HG02970 (cell line): ENCODE measurements around the gene ANKDD1A.

Experiments used
- ATAC-seq: cut with Tn5 transposase; IDR thresholded peaks from one replicate; pipeline ENCODE4 v1.9.1; 2021; ENCODE audit warnings: mild to moderate bottlenecking, moderate library complexity, moderate number of reproducible peaks; ENCODE audit not compliant: unreplicated experiment, low FRiP score

ANKDD1A gene

DNA sequence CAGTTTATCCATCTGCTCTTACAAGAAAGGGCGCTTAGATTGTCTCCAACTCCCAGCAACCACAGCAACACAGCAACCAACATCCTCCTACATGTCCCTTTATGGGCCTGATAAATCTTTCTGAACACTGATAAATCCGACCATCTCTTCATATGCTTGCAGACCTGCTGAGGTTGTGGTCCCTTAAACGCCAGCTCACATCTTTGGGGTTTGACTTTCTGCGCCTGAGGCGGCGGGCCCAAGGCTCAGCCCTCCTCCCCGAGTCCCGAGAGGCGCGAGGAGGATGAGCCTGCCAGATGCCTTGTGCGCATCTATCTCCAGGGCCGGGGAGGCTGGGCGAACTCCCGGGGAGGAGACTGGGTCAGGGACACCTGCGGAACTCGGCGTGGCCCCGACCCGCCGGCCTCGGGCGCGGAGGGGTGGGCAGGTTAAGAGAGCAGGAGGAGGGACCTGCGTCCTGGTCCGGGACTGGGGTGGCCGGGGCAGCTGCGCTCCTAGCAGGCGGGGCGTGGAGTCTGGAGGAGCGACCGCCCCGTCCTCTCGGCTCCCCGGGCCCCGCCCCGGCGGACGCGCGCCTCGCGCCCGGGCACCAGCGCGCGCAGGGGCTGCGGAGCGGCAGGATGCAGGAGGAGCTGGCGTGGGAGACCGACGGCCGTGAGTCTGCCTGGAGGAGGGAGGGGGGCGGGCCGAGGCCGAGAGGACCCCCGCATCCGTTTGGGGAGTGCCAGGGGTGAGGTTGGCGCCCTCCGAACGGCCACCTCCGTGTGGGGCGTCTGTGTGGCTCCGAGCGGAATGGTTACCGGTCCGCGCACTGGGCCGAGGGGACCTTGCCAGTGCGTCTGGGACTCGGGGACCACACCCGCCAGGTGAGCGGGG, at the start of gene ANKDD1A:
Gene ANKDD1A (plus strand): TSS at position 592 of the 876 bp plus-strand sequence. CDS start 29 bp downstream, at position 621.
- peak; percentile 61 for ATAC-seq

DNA sequence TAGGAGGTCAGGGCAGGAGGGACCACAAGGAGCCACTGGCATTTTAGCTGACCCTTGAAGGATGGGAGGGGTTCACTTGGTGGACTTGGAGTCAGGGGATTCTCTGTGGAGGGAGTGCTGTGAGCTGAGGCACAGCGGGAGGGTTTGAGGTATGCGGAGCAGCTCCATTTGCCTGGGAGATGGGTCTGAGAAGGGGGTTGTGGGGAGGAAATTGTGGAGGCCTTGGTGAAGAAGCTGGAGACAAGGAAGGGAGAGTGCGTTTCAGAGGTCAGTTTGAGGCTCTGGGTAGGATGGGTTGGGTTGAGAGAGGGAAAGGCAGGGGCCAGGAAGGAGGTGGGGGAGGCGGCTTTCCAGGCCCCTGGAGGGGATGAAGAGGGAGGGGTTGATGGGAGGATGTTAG, 49.7 kb upstream of the ANKDD1A start:
- ATAC-seq: no peak

DNA sequence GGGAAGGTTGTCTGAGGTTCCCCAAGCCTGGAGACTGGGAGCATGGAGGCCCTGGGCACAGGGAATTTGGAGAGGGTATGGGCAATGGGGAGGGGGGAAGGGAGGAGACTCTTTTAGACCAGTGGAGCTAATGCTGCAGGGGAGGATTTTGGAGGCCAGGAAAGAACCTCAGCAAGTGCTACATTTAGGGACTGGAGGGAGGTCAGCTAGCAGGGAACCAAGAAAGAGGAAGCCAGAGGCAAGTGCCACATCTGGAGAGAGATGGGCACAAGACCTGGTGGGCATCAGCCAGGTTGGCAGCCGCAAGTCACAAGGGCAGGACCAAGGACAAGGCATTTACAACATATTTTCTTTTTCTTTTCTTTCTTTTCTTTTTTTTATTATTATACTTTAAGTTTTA, 49.3 kb upstream of the ANKDD1A start:
- no peak for ATAC-seq

GRCh38 chr15:64864068-64864467, 47.6 kb upstream of the ANKDD1A start:
- no peak for ATAC-seq

DNA sequence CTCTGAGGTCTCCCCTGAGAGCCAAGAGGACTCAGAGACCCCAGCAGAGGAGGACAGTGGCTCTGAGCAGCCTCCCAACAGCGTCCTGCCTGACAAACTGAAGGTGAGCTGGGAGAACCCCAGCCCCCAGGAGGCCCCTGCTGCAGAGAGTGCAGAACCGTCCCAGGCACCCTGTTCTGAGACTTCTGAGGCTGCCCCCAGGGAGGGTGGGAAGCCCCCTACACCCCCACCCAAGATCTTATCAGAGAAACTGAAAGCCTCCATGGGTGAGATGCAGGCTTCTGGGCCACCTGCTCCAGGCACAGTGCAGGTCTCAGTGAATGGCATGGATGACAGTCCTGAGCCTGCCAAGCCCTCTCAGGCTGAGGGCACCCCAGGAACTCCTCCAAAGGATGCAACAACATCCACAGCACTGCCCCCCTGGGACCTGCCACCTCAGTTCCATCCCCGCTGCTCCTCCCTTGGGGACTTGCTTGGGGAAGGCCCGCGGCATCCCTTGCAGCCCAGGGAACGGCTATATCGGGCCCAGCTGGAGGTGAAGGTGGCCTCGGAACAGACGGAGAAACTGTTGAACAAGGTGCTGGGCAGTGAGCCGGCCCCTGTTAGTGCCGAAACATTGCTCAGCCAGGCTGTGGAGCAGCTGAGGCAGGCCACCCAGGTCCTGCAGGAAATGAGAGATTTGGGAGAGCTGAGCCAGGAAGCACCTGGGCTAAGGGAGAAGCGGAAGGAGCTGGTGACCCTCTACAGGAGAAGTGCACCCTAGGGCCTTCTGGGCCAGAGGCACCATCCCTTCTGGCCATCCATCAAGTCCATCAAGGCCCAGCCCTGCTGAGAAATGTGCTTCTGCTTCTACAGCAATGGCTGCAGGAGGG, 46.3 kb upstream of the ANKDD1A start:
- ATAC-seq: no peak

DNA sequence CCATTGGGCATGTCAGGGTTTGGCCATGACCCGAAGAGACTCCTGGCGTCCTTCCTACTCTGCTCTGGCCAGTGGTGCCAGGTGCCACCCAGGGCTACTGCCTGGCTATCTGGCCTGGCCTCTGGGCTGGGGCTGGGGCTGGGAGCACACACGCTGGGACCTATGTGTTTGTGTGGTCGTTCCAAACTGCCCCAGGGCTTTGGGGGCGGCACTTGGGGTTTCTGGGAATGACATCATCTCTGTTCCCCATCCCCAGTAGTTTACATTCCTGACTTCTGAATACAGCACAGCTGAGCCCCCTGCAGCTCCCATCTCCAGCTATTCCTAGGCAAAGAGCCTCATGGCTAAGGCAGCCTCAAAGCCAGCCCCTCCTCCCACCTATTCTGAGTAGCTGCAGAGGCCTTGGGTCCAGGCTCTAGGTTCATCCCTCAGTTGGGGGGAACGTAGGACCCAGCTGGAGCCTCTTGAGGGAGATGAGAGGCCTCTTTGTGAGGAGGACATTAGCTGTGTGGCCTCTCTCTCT, 45.6 kb upstream of the ANKDD1A start:
- no peak for ATAC-seq

DNA sequence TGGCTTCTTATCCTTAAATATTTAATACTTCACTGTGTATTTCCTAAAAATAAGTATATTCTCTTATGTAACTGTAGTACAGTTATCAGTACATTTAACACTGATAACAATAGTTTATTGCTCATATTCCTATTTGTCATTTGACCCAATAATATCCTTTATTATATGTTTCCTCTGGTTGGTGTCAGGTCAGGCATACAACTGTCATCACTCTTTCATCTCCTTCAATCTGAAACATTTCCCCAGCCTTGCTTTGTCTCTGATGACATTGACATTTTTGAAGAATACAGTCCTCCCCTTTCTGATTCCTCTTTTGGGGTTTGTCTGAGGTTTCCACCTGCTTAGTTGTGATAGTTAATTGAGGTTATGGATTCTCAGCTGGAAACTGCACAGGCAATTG, 42.2 kb upstream of the ANKDD1A start:
- no peak for ATAC-seq

DNA sequence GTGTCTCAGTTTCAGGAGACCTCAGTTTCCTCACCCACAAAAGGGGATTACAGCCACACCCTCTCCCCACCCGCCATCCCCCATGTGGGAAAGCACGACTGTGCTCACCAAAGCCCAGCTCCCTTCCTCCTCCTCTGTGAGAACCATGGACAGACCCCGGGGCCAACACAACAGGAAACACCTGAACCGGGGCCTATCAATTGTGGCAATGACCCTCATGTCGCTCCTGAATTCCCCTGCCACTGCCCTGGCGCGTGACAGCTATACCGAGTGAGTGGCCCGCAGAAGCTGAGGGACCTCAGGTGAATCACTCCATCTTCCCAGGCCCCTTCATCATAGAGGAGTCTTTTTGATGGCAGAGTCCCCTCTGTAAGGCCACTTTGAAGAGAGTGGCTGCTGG, 41.3 kb upstream of the ANKDD1A start:
- ATAC-seq: no peak

DNA sequence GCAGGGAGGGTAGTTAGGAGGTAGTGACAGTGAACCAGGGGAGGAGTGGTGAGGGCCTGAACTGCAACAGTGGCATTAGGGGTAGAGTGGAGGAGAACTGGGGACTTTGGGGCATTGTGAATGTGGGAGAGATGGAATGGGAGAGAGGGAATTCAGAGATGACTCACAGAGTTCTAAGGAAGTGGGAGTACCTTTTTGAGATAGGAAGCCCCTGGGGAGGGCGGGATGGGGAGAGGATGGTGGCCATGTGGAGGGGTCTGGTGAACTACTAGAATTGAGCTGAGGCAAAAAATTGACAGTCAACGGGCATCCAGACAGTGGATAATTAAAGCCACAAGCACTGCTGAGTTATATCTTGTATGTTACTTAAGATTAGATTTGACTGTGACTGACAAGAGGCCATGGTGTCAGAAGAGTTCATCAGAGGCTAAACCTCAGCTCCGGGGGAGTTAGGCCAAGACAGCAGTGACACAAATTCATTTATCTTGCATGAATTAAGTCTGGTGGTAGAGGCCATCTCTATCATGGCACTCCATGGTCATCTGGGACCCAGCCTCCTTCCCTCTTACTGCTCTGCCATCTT, 36.0 kb upstream of the ANKDD1A start:
- ATAC-seq: no peak

DNA sequence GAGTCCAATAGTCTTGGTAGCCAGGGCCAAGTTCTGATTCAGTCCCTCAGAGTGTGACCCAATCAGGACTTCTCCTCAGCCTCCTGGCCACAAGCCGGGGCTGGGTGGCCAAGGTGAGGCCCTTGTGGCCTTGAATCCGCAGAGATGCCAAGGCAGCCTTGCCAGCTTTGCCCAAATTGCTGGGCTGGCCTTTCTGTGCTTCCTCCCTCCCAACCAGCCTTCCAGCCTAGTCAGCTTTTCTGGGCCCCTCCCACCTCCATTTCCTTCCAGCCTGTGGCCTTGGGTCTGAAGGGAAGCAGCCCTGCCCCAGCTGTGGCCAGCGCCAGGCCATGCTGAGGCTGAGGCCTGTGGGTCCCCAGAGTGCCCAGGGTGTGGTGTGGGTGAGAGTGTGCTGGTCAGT, 34.3 kb upstream of the ANKDD1A start:
- no peak for ATAC-seq

DNA sequence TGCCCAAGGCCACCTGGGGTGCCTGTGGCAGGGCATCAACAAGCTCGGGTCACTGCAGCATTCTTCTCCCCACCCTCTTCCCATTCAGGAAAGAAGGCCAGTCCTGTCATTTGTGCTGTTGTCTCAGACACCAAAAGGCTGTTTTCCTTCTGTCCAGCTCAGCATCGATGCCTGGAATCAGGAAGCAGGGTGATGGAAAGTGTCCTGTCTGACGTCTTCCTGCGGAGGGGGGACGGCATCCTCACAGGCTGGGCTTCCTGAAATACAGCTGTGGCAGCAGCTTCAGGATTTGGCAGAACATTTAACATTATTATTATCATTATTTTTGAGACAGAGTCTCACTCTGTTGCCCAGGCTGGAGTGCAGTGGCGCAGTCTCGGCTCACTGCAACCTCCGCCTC, 33.0 kb upstream of the ANKDD1A start:
- ATAC-seq: no peak

- ATAC-seq: no peak
Measured at GRCh38 chr15:64883100-64883581, 28.6 kb upstream of the ANKDD1A start.

- no peak for ATAC-seq
Measured at GRCh38 chr15:64883997-64884511, 27.6 kb upstream of the ANKDD1A start.

GRCh38 chr15:64884679-64885078, 27.0 kb upstream of the ANKDD1A start:
- no peak for ATAC-seq

- no peak for ATAC-seq
Measured at GRCh38 chr15:64888336-64888735, 23.4 kb upstream of the ANKDD1A start.

GRCh38 chr15:64891561-64891960, 20.1 kb upstream of the ANKDD1A start:
- no peak for ATAC-seq

- ATAC-seq: no peak
Measured at GRCh38 chr15:64892847-64893403, 18.8 kb upstream of the ANKDD1A start.

DNA sequence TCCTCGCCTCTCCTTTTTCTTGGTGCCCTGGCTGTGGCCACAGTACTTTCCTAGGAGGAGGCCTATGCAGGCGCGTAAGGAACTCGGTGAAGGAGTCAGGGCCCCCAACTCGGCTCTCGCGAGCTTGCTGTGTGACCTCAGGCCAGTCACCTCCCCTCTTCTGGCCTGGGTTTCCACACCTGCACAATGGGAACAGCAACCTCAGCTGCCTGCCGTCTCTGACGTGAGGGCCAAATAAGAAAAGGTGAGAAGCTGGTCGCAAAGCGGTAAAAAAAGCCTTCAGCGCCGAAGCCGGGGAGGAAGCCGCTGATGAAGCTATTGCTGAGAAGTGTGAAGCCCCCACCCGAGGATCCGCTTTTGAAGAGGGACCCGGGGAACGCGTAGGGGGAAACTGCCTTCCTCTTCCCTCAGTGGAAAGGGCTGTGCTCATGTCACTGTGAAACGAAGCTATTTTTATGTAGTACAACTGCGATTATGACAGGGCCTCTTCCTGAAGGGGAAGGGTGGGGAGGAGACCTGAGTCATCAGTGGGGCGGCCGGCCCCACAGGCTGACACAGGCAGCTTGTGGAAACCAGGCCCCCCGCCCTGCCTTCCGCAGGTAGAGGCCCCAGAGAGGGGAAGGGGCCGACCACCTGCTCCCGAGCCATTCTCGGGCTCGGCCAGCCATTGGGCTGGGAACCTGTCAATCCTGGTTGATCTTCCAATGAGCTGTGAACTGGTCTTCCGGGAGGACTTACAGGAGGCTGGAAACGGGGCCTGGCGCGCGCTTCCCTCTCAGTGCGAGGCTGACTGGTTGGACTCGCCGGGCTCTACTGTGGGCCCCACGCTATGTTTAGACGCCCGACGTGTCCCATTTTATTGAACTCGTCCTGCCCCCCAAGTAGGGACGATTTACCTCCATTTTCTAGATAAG, 18.0 kb upstream of the ANKDD1A start:
- peak; percentile 62 for ATAC-seq

DNA sequence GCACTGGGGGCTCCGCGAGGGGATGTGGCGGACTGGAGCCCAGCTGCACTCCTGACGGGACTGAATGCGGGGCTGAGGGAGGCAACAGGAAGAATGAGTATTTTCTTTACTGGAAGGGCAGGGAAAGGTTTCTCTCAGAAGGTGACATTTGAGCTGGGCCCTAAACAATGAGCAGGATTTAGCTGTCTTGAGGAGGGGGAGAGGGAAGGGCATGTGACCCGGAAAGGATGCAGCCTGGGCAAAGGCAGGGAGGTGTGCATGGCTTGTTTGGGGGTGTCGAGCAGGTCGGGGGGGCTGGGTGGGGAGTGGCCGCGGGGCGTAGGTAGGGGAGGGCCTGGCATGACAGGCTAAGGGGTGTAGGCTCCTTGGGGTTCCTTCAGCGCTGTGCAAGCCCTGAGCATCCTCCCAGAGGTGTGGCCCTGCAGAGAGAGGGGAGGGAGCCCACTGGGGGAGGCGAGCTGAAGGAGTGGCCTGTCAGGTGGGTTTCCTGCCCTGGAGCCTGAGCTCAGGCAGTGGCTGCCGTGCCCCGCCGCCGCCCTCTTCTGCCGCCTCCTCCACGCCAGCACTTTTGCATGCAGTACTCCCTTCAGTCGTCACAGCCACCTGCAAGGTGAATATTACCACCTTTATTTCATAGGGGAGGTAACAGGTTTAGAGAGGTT, 17.2 kb upstream of the ANKDD1A start:
- no peak for ATAC-seq
